ENCODE results near the gene C8G.

Gene C8G

DNA sequence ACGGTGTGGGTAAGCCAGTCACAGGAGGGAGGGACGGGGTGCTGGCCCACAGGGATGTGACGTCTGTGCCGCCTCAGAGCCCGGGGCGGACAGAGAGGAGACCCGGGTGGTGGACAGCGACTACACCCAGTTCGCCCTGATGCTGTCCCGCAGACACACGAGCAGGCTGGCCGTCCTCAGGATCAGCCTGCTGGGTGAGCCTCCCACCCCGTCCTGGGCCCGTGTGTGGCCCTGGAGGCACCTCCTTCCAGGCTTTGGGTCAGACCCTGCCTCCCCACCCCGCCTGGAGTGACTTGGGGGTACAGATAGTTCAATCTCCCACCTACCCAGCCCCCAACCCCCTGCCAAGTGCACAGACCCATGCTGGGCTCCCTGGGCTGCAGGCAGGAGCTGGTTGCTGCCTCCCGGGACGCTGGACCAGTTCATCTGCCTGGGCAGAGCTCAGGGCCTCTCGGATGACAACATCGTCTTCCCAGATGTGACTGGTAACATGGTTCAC, 8.8 kb downstream of the C8G start:
- DNase-seq (ENCODE audit: low spot score), result no peak

- no peak for DNase-seq (ENCODE audit: low spot score)
Measured at GRCh38 chr9:136954270-136955083, 9.4 kb downstream of the C8G start.

GRCh38 chr9:136955202-136955942, 10.3 kb downstream of the C8G start:
- no peak for DNase-seq (ENCODE audit: low spot score)

DNA sequence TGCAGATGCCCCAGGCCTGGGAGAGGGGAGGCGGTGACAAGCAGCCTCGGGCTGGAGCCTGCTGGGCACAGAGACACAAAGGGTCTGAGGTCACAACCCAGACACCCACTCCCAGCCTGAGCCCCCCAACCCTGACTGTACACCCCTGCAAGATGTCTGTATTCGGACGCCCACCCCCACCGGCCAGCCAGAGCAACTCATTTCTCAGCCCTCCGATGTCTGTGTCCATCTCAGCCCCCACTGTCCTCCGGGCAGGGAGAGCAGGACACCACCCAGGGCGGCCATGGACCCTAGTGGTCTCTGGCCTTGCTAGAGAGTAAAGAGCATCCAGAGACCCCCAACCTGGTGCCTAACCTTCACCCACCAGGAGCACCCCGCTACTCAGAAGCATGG, 10.9 kb downstream of the C8G start:
- DNase-seq (ENCODE audit: low spot score), result no peak

GRCh38 chr9:136956604-136957003, 11.6 kb downstream of the C8G start:
- DNase-seq (ENCODE audit: low spot score), result no peak

GRCh38 chr9:136957461-136957860, 12.4 kb downstream of the C8G start:
- no peak for DNase-seq (ENCODE audit: low spot score)

- no peak for DNase-seq (ENCODE audit: low spot score)
Measured at GRCh38 chr9:136957901-136958300, 12.9 kb downstream of the C8G start.

GRCh38 chr9:136958473-136958872, 13.4 kb downstream of the C8G start:
- DNase-seq (ENCODE audit: low spot score), result no peak

- no peak for DNase-seq (ENCODE audit: low spot score)
Measured at GRCh38 chr9:136958898-136959850, 14.1 kb downstream of the C8G start.

- no peak for DNase-seq (ENCODE audit: low spot score)
Measured at GRCh38 chr9:136960212-136960937, 15.3 kb downstream of the C8G start.

- no peak for DNase-seq (ENCODE audit: low spot score)
Measured at GRCh38 chr9:136960938-136961275, 15.9 kb downstream of the C8G start.

- DNase-seq (ENCODE audit: low spot score), result no peak
Measured at GRCh38 chr9:136961279-136962065, 16.4 kb downstream of the C8G start.

DNA sequence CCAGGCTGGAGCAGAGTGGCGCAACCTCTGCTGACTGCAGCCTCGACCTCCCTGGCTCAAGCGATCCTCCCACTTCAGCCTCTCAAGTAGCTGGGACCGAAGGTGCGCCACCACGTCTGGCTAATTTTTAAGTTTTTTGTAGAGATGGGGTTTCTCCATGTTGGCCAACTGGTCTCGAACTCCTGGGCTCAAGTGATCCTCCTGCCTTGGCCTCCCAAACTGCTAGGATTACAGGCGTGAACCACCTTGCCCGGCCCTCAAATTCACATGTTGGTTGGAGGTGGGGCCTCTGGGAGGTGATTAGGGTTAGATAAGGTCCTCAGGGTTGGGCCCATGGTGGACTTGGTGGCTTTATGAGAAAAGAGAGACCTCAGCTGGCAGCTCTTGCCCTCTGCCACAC, 17.1 kb downstream of the C8G start:
- DNase-seq (ENCODE audit: low spot score), result no peak

DNA sequence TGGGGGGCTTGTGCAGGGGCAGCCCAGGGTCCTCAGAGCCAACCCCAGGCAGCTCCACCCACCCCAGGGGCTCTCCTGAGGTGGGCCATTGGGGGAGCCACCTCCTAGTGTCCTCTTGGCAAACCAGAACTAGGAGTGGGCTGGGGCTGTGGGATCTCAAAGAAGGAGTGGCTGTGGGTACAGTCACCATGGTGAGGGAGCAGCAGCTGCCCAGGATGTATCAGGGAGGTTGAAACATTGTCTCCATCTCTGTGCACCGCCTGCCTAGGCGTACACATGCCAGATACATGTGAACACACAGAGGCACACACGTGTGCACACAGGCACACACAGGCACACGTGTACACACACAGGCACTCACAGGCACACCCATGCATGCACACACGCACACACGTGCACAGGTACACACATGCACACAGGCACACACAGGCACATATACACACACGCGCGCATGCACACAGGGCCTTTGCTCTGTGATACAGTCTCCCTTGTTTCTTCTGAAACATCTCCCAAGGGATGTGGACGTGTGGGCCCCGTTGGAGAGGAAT, 17.7 kb downstream of the C8G start:
- DNase-seq (ENCODE audit: low spot score), result no peak

- no peak for DNase-seq (ENCODE audit: low spot score)
Measured at GRCh38 chr9:136963341-136963740, 18.3 kb downstream of the C8G start.

GRCh38 chr9:136963751-136964150, 18.7 kb downstream of the C8G start:
- no peak for DNase-seq (ENCODE audit: low spot score)

DNA sequence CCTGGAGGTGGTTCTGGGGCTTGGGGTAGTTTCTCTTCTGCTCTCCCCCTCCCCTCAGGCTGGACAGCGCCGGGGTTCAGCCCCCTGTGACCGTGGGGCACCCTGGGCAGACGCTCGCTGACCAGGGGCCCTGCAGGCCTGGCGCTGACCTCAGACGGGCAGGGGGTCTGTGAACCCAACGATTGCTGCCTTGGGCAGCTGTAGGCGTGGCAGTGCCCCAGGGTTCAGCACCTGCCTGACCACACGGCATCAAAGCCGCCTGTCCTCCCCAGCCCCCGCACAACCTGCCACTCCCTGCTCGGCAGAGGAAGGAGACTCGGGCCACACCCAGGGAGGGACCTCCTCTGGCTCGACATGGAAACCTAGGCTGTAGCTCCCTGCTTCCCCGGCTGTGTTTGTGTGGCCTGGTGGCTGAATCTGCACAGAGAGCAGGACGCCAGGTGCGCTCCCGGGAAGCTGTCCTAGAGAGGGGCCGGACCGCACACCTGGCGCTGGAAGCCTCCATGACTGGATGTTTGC, 19.2 kb downstream of the C8G start:
- DNase-seq (ENCODE audit: low spot score), result no peak

- DNase-seq (ENCODE audit: low spot score), result no peak
Measured at GRCh38 chr9:136964833-136965422, 19.9 kb downstream of the C8G start.

- DNase-seq (ENCODE audit: low spot score), result no peak
Measured at GRCh38 chr9:136965771-136966484, 20.9 kb downstream of the C8G start.

Measured in kidney tubule cell (primary cell).